MM.1S (cell line): ENCODE data around the gene GOLIM4.

Experiments
- EZH2 ChIP-seq: fragments of 300-600 bp; sonication (generic); optimal IDR thresholded peaks from 2 replicates; pipeline ENCODE3; 2017; ENCODE audit warnings: low read depth, mild to moderate bottlenecking, antibody characterized with exemption, low read length, mixed read lengths
- TF ChIP-seq, protein P1 (sequence below): fragments of 300-600 bp; sonication (generic); IDR thresholded peaks from 2 replicates; pipeline ENCODE4 v1.5.1; 2016; ENCODE audit warnings: antibody characterized with exemption, low read length, mixed read lengths

DNA sequence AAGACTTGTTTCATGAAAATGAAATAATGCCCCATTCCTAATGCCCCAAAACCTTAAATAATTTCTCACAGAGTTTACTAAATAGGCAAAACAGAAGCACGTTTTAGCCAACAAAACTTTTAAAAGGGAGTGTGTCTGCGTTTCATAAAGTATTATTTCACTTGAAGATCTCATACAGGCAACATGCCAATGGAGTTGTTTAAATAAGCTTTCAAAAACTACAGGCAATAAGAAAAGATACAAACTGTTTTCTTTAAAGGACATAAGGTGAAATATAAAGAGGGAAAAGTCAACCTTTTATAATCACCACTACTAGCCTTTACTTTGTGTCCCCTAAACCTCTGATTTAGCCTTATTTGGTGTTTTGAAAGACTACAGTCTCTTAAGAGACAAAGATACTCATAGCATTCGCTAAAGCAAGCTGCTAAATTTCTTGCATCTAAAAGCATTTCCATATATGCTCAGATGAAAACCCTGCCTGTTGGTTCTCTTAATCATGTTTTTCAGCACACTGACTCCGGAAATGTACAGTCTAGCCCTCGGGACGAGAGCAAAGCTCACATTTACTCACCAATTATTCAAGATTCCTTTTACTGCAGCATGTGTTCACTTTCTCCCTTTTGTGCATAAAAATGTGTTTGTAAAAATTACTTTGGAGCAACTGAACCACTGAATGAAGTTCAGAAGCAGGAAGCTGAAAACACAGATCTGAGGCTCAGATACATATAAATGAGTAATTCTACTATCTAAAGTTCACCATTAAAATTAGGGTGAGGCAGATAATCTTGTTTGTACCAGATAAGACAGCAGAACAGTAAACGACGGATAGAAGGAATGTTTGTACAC is 119.0 kb downstream of the GOLIM4 start:
- TF ChIP-seq, protein P1, sequence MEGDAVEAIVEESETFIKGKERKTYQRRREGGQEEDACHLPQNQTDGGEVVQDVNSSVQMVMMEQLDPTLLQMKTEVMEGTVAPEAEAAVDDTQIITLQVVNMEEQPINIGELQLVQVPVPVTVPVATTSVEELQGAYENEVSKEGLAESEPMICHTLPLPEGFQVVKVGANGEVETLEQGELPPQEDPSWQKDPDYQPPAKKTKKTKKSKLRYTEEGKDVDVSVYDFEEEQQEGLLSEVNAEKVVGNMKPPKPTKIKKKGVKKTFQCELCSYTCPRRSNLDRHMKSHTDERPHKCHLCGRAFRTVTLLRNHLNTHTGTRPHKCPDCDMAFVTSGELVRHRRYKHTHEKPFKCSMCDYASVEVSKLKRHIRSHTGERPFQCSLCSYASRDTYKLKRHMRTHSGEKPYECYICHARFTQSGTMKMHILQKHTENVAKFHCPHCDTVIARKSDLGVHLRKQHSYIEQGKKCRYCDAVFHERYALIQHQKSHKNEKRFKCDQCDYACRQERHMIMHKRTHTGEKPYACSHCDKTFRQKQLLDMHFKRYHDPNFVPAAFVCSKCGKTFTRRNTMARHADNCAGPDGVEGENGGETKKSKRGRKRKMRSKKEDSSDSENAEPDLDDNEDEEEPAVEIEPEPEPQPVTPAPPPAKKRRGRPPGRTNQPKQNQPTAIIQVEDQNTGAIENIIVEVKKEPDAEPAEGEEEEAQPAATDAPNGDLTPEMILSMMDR = no peak
- no peak for TF ChIP-seq EZH2
